ENCODE results near the gene DOCK4.

DNA sequence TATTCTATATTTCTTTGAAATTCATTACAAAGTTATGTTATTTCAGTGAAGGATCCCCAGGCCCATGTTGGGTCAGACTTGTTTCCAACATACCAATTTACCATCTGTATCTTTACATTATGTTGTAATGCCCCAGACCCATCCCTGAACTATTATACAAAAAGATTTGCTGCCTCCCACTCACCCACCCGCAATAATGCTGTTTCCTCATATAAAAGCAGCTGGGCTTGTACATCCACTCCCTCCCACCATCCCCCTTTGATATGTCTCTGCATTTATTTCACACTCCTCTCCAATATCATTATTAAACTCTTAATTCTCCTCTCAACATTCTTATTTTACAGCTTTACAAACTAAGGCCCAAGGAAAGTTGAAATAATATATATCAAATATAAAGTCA, 153.7 kb downstream of the DOCK4 start:
- TF ChIP-seq CTCF (IDR thresholded peaks at IDR 0.05) (no peak), POLR2A (IDR thresholded peaks at IDR 0.05) (no peak), POLR2AphosphoS5 (IDR thresholded peaks at IDR 0.05) (no peak), EP300 (IDR thresholded peaks at IDR 0.05) (no peak)
